Sigmoid colon (tissue), 4 donors: ENCODE data around the gene GTPBP4.

Source experiments
- EP300 ChIP-seq, 4 donors: sonication (generic); formaldehyde crosslinking; IDR thresholded peaks; one replicate each; pipeline ENCODE4 v1.6.1; 2017; ENCODE audit warnings: antibody characterized with exemption in 4 of 4
- POLR2A ChIP-seq, 2 donors: fragments of 450-650 bp; IDR thresholded peaks; one replicate each; pipeline ENCODE4 v1.6.1; 2016; ENCODE audit warnings: antibody characterized with exemption in 2 of 2, mild to moderate bottlenecking in 2 of 2, moderate library complexity in 2 of 2
- POLR2AphosphoS5 ChIP-seq, 4 donors: sonication (generic); formaldehyde crosslinking; IDR thresholded peaks; one replicate each; pipeline ENCODE4 v1.6.1; 2017; ENCODE audit warnings: antibody characterized with exemption in 4 of 4
- TF ChIP-seq, protein P1 (sequence below), 4 experiments: fragments of 450-650 bp in 3 of 4; fragments of 200-600 bp in 1 of 4; IDR thresholded peaks; one replicate each; pipeline ENCODE4 v1.5.1; 2016 to 2019; ENCODE audit warnings: antibody characterized with exemption in 4 of 4, mild to moderate bottlenecking in 3 of 4, moderate library complexity in 2 of 4

DNA sequence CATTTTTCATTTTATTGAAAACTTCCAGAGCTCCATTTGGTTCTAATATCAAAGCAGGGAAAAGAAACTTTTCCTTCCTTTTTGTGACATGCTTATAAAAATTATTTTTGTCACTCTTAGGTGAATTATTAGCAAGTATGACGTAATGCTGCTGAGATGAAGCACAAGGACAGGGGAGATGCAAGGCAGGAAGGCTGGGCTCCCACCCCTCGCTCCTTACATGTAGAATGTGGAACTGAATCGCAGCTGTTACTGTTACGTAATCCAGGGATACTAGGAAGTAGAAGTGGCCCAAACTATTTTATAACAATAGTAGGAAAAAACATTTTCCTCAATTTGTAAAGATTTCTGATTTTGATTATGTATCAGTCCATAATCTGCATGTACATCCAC is 17.1 kb upstream of the GTPBP4 start:
- TF ChIP-seq, protein P1, sequence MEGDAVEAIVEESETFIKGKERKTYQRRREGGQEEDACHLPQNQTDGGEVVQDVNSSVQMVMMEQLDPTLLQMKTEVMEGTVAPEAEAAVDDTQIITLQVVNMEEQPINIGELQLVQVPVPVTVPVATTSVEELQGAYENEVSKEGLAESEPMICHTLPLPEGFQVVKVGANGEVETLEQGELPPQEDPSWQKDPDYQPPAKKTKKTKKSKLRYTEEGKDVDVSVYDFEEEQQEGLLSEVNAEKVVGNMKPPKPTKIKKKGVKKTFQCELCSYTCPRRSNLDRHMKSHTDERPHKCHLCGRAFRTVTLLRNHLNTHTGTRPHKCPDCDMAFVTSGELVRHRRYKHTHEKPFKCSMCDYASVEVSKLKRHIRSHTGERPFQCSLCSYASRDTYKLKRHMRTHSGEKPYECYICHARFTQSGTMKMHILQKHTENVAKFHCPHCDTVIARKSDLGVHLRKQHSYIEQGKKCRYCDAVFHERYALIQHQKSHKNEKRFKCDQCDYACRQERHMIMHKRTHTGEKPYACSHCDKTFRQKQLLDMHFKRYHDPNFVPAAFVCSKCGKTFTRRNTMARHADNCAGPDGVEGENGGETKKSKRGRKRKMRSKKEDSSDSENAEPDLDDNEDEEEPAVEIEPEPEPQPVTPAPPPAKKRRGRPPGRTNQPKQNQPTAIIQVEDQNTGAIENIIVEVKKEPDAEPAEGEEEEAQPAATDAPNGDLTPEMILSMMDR (IDR thresholded peaks at IDR 0.05): no peak
- TF ChIP-seq POLR2A (IDR thresholded peaks at IDR 0.05) (no peak), POLR2AphosphoS5 (IDR thresholded peaks at IDR 0.05) (no peak), EP300 (IDR thresholded peaks at IDR 0.05) (no peak)
